Stimulated activated naive CD8-positive, alpha-beta T cell treated with anti-CD3 and anti-CD28 coated beads, Interleukin-15, Interleukin-2, amounts not matched to agents 100 U/mL and 50 U/mL, for 24 hours (primary cell): Measurements from ENCODE around the gene RAET1L.
"Not testable (repeated sequence)": the region's sequence is repeated elsewhere in the genome, so short reads cannot be mapped to it uniquely, and the experiment has no call there.

Experiments
- ATAC-seq: fragments of 150-1000 bp; cut with Tn5 transposase; one replicate; pipeline ENCODE4 v1.10.0; 2021
- DNase-seq: peaks from one replicate; pipeline ENCODE4 v3.0.0; 2021

RAET1L gene, protein sequence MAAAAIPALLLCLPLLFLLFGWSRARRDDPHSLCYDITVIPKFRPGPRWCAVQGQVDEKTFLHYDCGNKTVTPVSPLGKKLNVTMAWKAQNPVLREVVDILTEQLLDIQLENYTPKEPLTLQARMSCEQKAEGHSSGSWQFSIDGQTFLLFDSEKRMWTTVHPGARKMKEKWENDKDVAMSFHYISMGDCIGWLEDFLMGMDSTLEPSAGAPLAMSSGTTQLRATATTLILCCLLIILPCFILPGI

GRCh38 chr6:150025201-150025917 is at the start of gene RAET1L:
Gene RAET1L, minus strand, starts transcription at chr6:150025532. Its CDS starts 61 bp downstream, at chr6:150025471.
- DNase-seq (peak; percentile 34), ATAC-seq (peak; percentile 84)

GRCh38 chr6:150075034-150075421 is 49.7 kb upstream of the RAET1L start:
- ATAC-seq, result no peak
- DNase-seq, result no peak

DNA sequence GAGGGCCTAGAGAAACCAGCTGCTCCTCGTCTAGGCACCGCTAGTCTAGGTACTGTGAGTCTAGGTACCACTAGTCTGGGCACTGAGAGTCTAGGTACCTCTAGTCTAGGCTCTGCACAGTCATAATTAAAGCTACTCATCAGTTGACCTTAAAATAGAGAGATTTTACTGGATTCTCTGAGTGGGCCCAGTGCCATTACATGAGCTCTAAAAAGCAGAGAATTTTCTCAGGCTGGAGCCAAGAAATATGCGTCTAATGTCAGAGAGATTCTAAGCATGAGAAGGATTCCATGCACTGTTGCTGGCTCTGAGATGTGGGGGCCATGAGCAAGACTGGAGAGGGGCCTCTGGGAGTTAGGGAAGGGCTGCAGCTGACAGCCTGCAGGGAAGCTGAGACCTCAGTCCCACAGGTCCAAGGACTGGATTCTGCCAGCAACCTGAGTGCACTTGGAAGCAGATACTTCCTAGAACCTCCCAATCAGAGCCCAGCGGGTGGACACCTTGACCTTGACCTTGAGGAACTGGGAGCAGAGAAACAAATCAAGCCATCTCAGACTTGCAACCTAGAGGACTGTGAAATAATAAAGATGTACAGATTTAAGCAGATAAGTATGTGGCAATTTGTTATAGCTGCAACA is 49.2 kb upstream of the RAET1L start:
- DNase-seq, result not testable (repeated sequence)
- peak; percentile 16 for ATAC-seq

GRCh38 chr6:150072201-150072600 is 46.9 kb upstream of the RAET1L start:
- DNase-seq, result peak; percentile 44

DNA sequence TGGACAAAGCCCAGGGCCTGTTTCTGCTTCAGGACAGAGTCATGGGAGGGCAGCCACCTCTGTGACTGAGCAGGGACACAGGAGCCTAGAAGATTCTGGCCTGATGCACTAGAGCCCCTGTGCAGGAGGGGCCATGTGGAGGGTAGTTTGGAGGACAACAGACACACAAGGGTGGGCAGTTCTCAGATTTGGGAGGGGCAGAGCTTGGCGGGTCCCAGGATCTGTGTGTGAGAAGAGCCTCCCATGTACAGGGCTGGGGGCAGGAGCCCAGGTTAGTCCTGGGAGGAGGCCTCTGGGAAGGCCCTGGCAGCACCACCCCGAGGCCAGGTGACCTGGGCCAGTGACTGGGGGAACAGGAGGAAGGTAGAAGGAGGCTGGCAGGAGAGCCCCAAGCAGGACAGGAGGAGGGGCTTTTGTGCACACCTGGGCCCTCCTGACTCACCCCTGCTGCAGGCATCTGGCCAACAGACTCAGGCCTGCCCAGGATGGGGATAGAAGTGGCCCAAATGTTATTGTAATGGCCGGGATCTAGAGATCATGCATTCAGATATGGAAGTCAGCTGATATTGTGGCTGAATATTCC is 45.0 kb upstream of the RAET1L start:
- no peak for DNase-seq

More at GRCh38 chr6:150072201-150072600, 46.9 kb upstream of the RAET1L start:
- no peak for ATAC-seq

GRCh38 chr6:150069706-150070105 is 44.4 kb upstream of the RAET1L start:
- ATAC-seq, result no peak
- no peak for DNase-seq

More for the DNA sequence above, 45.0 kb upstream of the RAET1L start:
- no peak for ATAC-seq

- peak; percentile 83 for DNase-seq
- peak; percentile 91 for ATAC-seq
Observed at GRCh38 chr6:150068720-150069648, 43.7 kb upstream of the RAET1L start, which contains the start of gene ULBP3. Gene ULBP3, minus strand, starts transcription at chr6:150069121. Its CDS starts 55 bp downstream, at chr6:150069066.

GRCh38 chr6:150068151-150068550 is 42.8 kb upstream of the RAET1L start:
- ATAC-seq, result no peak

DNA sequence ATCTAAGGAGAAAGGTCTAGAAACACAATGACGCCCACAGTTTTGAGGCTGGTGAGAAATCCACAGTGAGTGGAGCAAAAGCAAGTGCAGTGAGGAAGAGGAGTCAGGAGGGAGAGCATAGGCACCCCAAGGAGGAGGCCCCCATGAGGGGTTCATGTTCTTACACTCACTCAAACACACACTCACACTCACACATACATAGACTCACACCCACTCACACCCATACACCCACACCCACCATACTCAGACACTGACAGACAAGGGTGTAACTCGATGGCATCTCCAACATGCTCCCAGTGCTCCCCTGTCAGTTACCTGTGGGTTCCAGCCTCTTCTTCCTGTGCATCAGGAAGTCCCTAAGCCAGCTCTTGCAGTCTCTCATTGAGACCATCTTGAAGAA is 39.8 kb upstream of the RAET1L start:
- no peak for ATAC-seq
- no peak for DNase-seq

More at GRCh38 chr6:150068151-150068550, 42.8 kb upstream of the RAET1L start:
- DNase-seq, result no peak

GRCh38 chr6:150063640-150064039 is 38.3 kb upstream of the RAET1L start:
- ATAC-seq, result no peak
- DNase-seq, result no peak

- peak; percentile 45 for ATAC-seq
- not testable (repeated sequence) for DNase-seq
Observed at GRCh38 chr6:150059973-150060372, 34.6 kb upstream of the RAET1L start.

DNA sequence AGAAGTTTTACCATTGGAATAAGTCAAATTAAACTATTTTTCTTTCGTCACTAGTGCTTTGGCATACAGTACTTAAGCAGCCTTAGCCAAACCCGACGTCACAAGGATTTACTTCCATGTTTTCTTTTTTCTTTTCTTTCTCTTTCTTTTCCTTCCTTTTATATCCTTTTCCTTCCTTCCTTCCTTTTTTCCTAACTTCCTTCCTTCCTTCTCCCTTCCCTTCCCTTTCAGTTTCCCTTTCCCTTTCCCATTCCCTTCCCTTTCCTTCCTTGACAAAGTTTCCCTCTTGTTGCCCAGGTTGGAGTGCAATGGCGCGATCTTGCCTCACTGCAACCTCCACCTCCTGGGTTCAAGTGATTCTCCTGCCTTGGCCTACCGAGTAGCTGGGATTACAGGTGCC is 33.7 kb upstream of the RAET1L start:
- DNase-seq, result no peak
- ATAC-seq, result no peak

- no peak for ATAC-seq
- DNase-seq, result no peak
Observed at GRCh38 chr6:150058231-150058792, 33.0 kb upstream of the RAET1L start.

DNA sequence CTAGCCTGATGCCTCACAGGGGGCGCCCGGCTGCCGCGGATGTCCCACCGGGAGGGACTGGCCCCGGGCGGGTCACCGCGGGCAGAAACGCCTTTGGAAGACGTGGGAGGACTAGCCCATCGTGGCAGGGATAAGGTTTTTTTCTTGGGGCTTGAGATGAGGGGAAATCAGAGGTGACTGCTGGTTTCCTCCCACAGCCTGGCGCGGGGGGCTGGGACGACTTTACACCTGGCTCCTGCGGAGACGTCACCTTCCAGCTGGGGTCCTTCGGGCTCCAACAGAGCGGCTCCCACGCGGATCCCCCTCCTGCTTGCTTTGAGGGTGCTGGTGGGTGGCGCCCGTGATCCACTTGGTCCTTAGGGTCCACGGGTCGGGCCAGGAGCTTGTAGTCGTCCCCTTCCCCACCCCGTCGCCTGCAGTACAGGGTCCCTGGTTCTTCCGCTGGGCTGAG is 32.2 kb upstream of the RAET1L start:
- DNase-seq (no peak), ATAC-seq (no peak)

- ATAC-seq (no peak), DNase-seq (no peak)
Observed at GRCh38 chr6:150056916-150057315, 31.6 kb upstream of the RAET1L start.

DNA sequence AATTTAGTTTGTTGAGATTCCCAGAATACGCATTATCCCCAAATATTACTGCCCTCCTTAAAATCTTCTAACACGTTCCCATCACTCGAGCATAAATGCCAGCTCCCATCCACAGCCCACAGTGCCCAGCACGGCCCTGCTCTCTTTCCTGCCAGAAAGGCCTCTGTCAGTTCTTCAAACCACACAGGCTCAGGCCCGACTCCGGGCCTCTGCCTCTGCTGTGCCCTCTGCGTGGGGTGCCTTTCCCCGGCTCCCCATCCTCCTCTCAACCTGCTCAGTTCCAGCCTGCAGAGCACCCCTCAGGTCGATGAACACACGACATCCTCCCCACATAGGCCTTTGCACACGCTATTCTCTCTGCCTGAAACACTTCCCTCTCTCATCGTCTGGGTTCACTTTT is 30.8 kb upstream of the RAET1L start:
- DNase-seq (no peak), ATAC-seq (no peak)

DNA sequence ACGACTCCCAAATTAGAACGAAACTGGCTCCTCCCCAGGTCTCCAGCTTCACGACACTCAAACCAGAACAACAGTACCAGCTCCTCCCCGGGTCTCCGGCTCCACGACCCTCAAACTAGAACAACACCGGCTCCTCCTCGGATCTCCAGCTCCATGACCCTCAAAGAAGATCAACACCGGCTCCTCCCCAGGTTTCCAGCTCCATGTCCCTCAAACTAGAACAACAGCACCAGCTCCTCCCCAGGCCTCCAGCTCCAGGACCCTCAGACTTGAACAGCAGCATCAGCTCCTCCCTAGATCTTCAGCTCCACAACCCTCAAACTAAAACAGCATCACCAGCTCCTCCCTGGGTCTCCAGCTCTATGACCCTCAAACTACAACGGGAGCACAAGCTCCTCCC is 29.8 kb upstream of the RAET1L start:
- DNase-seq (no peak), ATAC-seq (no peak)

DNA sequence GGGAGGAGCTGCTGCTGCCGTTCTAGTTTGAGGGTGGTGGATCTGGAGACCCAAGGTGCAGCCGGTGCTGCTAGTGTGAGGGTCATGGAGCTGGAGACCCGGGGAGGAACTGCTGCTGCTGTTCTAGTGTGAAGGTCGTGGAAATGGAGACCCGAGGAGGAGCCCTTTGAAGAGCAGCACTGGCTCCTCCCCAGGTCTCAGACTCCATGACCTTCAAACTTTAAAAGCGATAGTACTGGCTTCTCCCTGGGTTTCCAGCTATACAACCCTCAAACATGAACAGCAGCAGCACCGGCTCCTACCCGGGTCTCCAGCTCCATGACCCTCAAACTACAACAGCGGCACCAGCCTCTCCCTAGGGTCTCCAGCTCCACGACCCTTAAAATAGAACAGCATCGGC is 28.1 kb upstream of the RAET1L start:
- ATAC-seq (no peak), DNase-seq (no peak)

GRCh38 chr6:150050846-150051245 is 25.5 kb upstream of the RAET1L start:
- DNase-seq (no peak), ATAC-seq (no peak)

DNA sequence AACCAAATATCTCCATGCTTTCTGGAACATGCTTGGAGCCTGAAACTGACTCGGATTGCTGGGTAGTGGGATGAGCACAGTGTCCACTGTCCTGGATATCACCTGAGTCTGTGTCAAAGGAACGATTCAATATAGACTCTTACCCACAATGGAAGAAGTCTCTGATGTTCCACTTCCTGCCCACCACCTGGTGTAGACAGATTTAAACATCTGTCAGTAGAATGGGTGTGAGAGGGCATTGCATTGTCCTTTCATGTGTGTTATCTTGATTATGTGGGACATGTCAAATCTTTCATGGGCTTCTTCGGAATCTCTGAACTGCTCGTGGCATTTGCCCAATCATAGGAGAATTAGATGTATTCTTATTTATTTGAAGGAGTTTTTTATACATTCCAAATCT is 22.8 kb upstream of the RAET1L start:
- DNase-seq, result no peak
- ATAC-seq, result no peak

GRCh38 chr6:150046943-150047342 is 21.6 kb upstream of the RAET1L start:
- no peak for DNase-seq
- no peak for ATAC-seq
